Small intestine (tissue), 7 donors: ENCODE results near the gene MAGI1. TPM values are rescaled to one million over a fixed set of nuclear protein-coding genes. Genes with fewer than 3 reads are reported as not detected.
"Not testable (repeated sequence)": the region's sequence is repeated elsewhere in the genome, so short reads cannot be mapped to it uniquely, and the experiment has no call there.

Source experiments
- DNase-seq, 2 donors: peaks; one replicate each; pipeline versions ENCODE4 v3.0.0 to v3.0.0-alpha.2; 2013
- FAIRE-seq: peaks from 2 replicates; lab custom pipeline; 2012; peaks lifted over from hg19 to GRCh38; lab: Jason Lieb, UNC
- H3K27ac ChIP-seq, 3 donors: one replicate each; pipeline ENCODE4 v1.5.1; 2013; ENCODE audit warnings: low read length in 2 of 3, mild to moderate bottlenecking in 2 of 3, control low read depth in 1 of 3, inconsistent platforms in 1 of 3, low read depth in 1 of 3, moderate library complexity in 1 of 3
- H3K27me3 ChIP-seq, 3 donors: one replicate each; pipeline ENCODE4 v1.6.1; 2013; ENCODE audit warnings: low read length in 3 of 3, inconsistent platforms in 1 of 3; ENCODE audit not compliant: control insufficient read depth in 3 of 3, insufficient read depth in 3 of 3
- H3K36me3 ChIP-seq, 3 donors: one replicate each; pipeline ENCODE4 v1.6.1; 2013; ENCODE audit warnings: low read length in 3 of 3, inconsistent platforms in 1 of 3, low read depth in 1 of 3, mild to moderate bottlenecking in 1 of 3, moderate library complexity in 1 of 3; ENCODE audit not compliant: control insufficient read depth in 3 of 3, insufficient read depth in 2 of 3
- H3K4me1 ChIP-seq, 3 donors: one replicate each; pipeline ENCODE4 v1.6.1; 2013; ENCODE audit warnings: low read length in 2 of 3, inconsistent platforms in 1 of 3, low read depth in 1 of 3, mild to moderate bottlenecking in 1 of 3, moderate library complexity in 1 of 3; ENCODE audit not compliant: control insufficient read depth in 3 of 3, insufficient read depth in 2 of 3
- H3K4me3 ChIP-seq, 3 donors: one replicate each; pipeline ENCODE4 v1.5.1; 2013; ENCODE audit warnings: low read length in 3 of 3, control low read depth in 1 of 3, inconsistent platforms in 1 of 3, low read depth in 1 of 3, mild to moderate bottlenecking in 1 of 3, moderate library complexity in 1 of 3
- H3K9me3 ChIP-seq, 2 donors: one replicate each; pipeline ENCODE4 v1.6.1; 2013; ENCODE audit warnings: low read depth in 1 of 2, low read length in 1 of 2; ENCODE audit not compliant: control insufficient read depth in 2 of 2, insufficient read depth in 1 of 2
- WGBS, 3 donors: extraction: QIAGEN DNeasy Blood & Tissue Kit; methylation state at CpG; one replicate each; pipeline ENCODE4 v1.1.7; 2013; 5-methylcytosine and 5-hydroxymethylcytosine counted together
- polyA plus RNA-seq, 4 donors: library from polyadenylated mRNA; stranded (reverse) in 3 of 4; unstranded in 1 of 4; fragments of 200-250 nt in 3 of 4; fragments of 120-200 nt in 1 of 4; gene quantifications; one replicate each; pipeline versions ENCODE4 v1.2.1 to v1.2.3, GENCODE V29; 2013
- donor health status: healthy with polysubstance abuse.
- donor health status: control.
- donor health status: control.
- donor health status: Bipolar disorder and iron deficiency.
- donor health status: healthy.

The MAGI1 gene
- polyA plus RNA-seq, 4 donors: 10.0 to 35.1 (median 12.6) TPM

DNA sequence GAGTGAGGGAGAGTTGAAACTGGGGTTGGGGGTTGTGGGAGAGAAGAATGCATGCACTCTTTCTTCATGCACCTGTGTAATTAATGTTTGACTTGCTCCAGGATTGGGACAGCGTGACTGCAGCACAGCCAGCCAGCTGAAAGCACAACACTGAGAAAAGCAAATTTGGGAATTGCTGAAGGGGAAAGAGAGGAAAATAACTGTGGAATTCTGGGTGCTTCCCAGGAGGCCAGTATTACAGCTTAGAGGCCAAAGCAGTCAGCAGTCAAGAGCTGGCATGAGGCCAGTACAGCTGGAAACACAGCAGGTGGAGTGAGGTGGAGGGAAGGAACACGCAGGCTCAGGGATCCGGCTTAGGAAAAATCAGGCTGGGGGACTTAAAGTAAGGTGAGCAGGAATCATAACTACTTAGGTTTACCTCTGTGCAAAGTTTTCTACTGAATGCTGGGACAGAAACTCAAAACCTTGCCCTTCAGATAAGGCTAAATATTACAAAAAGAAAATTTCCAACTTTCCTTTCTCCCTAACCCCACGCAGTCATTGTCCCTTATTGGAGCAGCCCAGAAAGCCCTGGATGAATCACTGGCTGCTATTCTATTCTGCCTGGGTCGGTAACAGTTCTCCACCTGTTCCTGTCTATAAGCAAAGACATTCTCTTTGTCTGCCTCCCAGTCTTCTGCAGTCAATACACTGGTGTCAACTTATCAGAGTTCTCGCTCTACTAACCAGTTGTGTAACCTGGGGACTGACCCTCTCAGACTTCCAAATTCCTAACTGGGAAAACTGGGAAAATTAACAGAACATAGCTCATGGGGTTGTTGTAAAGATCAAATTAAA, 167.2 kb downstream of the MAGI1 start:
- FAIRE-seq (no peak), DNase-seq (peak; percentile 62 to 69)
- Histone ChIP-seq H3K27me3 (no peaks in the 10 kb centered on the region), H3K36me3 (no peaks in the 10 kb centered on the region), H3K9me3 (no peaks in the 10 kb centered on the region), H3K27ac (no peak overlapping the region), H3K4me1 (peaks cover 0 to 13% (median 0%) of the 10 kb centered on the region in 3 donors), H3K4me3 (no peak overlapping the region)
- 23 to 50% (median 37%) methylated on average over 6 of the region's 6 CpGs for WGBS, 3 donors

DNA sequence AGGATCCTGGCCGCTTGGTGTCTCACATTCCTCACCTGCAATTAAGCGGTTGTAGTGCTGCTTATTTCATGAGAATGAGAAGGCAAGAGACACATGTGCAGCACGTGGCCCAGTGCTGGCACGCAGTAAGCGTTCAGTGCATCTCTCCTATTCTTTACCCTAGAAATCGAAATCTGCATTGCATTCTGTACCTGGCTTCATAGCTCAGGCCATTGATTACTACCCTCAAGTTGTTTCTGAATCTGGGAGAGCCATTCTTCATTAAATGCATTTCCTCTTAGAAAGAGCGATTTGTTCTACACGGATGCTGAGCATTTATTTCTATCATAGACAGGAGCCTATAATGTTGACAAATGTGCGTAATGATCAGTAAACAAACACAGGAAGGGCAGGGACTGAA, 168.9 kb downstream of the MAGI1 start:
- no peak for FAIRE-seq
- DNase-seq: no peak

DNA sequence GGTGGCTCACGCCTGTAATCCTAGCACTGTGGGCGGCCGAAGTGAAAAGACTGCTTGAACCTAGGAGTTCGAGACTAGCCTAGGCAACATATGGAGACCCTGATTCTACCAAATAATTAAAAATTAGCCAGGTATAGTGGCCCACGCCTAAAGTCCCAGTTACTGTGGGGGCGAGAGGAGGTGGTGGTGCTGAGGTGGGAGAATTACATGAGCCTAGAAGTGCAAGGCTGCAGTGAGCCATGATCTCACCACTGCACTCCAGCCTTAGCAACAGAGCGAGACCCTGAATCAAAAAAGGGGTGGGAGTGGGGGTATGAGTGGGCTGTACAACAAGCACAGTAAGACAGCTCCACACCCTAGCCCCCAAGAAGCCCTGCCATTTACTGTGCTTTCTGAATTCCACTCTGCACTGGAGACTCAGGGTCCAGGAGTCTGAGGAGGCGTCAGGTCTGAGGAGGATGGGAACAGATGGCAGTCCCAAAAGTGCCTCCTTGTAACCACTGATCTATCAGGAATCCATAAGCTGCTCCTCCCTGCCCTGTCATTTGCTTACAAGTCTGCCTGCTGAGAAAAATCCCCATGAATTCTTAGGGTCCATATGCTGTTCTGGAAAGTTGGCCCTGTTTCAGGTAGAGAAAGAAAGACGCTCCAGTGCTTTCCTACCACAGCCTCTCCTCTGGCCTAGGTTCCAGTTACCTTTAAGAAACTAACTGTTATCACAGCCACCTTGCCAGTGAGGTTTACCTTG, 171.1 kb downstream of the MAGI1 start:
- WGBS, 3 donors: 89 to 95% (median 93%) methylated on average over 9 of the region's 9 CpGs
- FAIRE-seq (no peak), DNase-seq (no peak)
- Histone ChIP-seq H3K36me3 (no peaks in the 10 kb centered on the region), H3K4me3 (no peak overlapping the region), H3K4me1 (peaks cover 0 to 10% (median 0%) of the 10 kb centered on the region in 3 donors), H3K27me3 (no peaks in the 10 kb centered on the region), H3K27ac (no peak overlapping the region), H3K9me3 (no peaks in the 10 kb centered on the region)

More for the DNA sequence above, 168.9 kb downstream of the MAGI1 start:
- Histone ChIP-seq H3K27me3 (no peaks in the 10 kb centered on the region), H3K36me3 (no peaks in the 10 kb centered on the region), H3K4me3 (no peak overlapping the region), H3K27ac (no peak overlapping the region), H3K4me1 (peaks cover 0 to 13% (median 0%) of the 10 kb centered on the region in 3 donors), H3K9me3 (no peaks in the 10 kb centered on the region)
- 81 to 91% (median 90%) methylated on average over 9 of the region's 9 CpGs for WGBS, 3 donors

DNA sequence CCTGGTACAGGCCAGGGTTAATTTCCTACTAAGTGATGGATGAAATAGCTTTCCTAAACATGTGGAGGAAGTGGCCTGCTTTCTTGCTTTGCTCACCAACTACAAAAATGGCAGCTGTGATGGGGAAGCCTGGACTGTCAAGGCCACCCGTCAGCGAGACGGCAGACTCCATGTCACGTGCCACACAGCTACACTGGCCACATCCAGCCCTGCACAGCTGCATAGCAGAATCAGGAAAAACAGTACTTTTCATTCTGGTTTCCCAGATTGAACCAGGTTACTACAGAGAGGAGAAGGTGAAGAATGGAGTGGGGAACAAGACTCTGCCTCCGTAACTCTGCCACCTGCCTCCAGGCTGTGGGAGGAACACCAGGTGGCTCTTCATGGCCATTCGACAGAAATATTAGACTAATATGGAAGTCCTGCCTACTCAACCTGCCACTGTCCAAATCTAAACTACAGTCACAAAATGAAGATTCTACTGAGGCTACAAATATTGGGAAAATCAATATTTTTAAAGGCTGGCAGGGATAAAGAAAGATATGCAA, 174.3 kb downstream of the MAGI1 start:
- FAIRE-seq: no peak
- Histone ChIP-seq H3K27ac (no peak overlapping the region), H3K9me3 (no peaks in the 10 kb centered on the region), H3K4me1 (no peaks in the 10 kb centered on the region), H3K36me3 (no peaks in the 10 kb centered on the region), H3K27me3 (no peaks in the 10 kb centered on the region), H3K4me3 (no peak overlapping the region)
- 82 to 91% (median 88%) methylated on average over 6 of the region's 6 CpGs for WGBS, 3 donors
- DNase-seq: no peak

DNA sequence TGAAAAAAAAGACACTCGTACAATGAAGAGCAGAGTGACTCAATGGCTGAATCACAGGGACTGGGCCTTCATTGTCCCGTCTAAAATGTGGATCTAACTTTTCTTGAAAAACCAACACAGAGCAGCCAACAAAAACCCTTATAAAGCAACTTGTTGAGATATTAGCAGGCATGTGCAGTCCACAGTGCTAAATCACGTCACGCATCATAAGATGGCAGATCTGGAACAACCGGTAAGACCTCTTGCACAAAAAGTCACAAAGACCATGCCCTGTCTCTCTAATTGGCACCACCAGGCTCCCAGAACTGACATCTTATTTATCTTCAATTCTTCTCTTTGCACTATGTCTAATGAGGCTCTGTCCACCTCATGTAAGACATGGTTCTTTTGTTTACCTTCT, 177.0 kb downstream of the MAGI1 start:
- H3K4me3 ChIP-seq: no peak overlapping the region
- H3K27ac ChIP-seq: no peak overlapping the region
- peaks cover 0 to 15% (median 4%) of the 10 kb centered on the region in 3 donors for H3K4me1 ChIP-seq
- H3K27me3 ChIP-seq: no peaks in the 10 kb centered on the region
- 81 to 89% (median 87%) methylated on average over 5 of the region's 5 CpGs for WGBS, 3 donors
- FAIRE-seq: no peak
- DNase-seq: no peak
- H3K36me3 ChIP-seq: no peaks in the 10 kb centered on the region
- H3K9me3 ChIP-seq: peaks cover 0 to 7% of the 10 kb centered on the region in 2 donors

DNA sequence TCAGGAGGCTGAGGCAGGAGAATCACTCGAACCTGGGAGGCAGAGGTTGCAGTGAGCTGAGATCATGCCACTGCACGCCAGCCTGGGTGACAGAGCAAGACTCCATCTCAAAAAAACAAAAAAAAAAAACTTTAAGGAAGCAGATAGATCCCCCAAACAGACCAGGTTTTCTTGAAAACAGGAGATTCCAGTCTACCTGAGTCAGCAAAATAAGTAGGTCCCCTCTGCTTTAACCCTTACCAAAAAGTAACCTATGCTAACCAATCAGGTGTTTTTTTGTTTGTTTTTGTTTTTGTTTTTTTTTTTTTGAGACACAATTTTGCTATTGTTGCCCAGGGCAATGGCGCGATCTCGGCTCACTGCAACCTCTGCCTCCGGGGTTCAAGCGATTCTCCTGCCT, 179.1 kb downstream of the MAGI1 start:
- peaks cover 0 to 21% (median 5%) of the 10 kb centered on the region in 3 donors for H3K4me1 ChIP-seq
- H3K9me3 ChIP-seq, H3K27me3 ChIP-seq, DNase-seq, FAIRE-seq, H3K36me3 ChIP-seq, H3K27ac ChIP-seq, H3K4me3 ChIP-seq: not testable (repeated sequence)
- WGBS, 3 donors: 92 to 96% (median 94%) methylated on average over 7 of the region's 7 CpGs

DNA sequence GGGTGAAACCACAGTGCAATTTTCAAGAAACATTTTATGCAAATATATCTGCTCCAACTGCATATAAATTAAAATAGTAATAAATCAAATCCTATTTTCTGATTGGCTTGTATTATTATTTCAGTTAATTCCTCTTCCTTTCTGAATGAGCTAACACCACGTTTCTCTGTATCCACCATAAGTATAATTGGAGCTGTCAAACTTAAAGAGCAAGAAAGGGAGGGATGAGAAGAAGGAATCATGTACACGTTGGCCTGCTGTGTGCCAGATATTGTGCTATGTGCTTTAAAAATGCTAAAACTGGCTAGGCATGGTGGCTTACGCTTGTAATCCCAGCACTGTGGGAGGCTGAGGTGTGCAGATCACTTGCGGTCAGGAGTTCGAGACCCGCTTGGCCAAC, 180.0 kb downstream of the MAGI1 start:
- DNase-seq (no peak), FAIRE-seq (no peak)
- H3K9me3 ChIP-seq: peaks cover 0 to 7% of the 10 kb centered on the region in 2 donors
- H3K4me1 ChIP-seq: peaks cover 0 to 21% (median 5%) of the 10 kb centered on the region in 3 donors
- WGBS, 3 donors: 92 to 95% (median 93%) methylated on average over 6 of the region's 6 CpGs
- H3K4me3 ChIP-seq: no peak overlapping the region
- no peaks in the 10 kb centered on the region for H3K36me3 ChIP-seq
- no peaks in the 10 kb centered on the region for H3K27me3 ChIP-seq
- no peak overlapping the region for H3K27ac ChIP-seq

DNA sequence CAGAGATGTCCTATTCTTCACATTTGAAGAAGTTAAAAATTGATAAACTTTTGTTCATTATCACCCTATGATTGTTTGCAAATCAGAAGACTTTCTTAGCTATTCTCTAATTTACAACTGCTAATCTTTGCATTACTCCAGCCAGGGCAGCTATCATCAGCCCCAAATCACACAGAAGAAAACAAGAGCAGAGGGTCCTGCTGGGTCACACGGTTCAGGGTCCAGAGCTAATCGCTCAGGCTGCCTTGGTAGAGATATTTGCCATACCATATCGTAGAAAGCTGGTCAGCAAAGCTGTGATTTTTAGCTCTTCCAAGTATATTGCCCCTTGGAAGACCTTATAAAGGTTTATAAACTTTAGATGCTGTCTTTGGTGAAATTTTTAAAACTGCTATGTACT, 181.4 kb downstream of the MAGI1 start:
- 26 to 63% (median 54%) methylated on average over 3 of the region's 3 CpGs for WGBS, 3 donors
- DNase-seq (no peak), FAIRE-seq (no peak)
- Histone ChIP-seq H3K27me3 (no peaks in the 10 kb centered on the region), H3K27ac (peak overlapping the region in 1 of 3 donors; percentile 22), H3K9me3 (peaks cover 0 to 7% of the 10 kb centered on the region in 2 donors), H3K36me3 (no peaks in the 10 kb centered on the region), H3K4me3 (no peak overlapping the region), H3K4me1 (peaks cover 0 to 21% (median 5%) of the 10 kb centered on the region in 3 donors)
